MCF 10A (cell line): ENCODE data around the gene RBFOX1. TPM values are rescaled to one million over a fixed set of nuclear protein-coding genes. Genes with fewer than 3 reads are reported as not detected.

Experiments used
- BruUV-seq: library from RNA; stranded (reverse); fragments of 400-500 nt; replicated peaks from 2 replicates; lab custom pipeline; 2021; lab: Mats Ljungman, UMichigan
- CTCF ChIA-PET: fragments of 300-600 bp; sonication (Branson Sonifier 250); formaldehyde crosslinking; extraction: SDS; loops from one replicate; lab custom pipeline; 2021; ENCODE audit warnings: antibody characterized with exemption, inconsistent platforms; lab: Yijun Ruan, JAX
- POLR2A ChIA-PET: fragments of 300-600, 350-650 bp; sonication (Branson Sonifier 250); formaldehyde crosslinking; extraction: SDS; loops from one replicate; lab custom pipeline; 2020; ENCODE audit warnings: antibody characterized with exemption, inconsistent platforms; lab: Yijun Ruan, JAX
- DNase-seq: peaks from one replicate; pipeline ENCODE4 v3.0.0-alpha.2; 2018; ENCODE audit not compliant: unreplicated experiment
- H3K27ac Mint-ChIP-seq: one replicate; pipeline ENCODE4 v1.8.0; 2022; ENCODE audit warnings: mild to moderate bottlenecking, low read depth, mixed read lengths; ENCODE audit not compliant: unreplicated experiment
- H3K27me3 Mint-ChIP-seq: one replicate; pipeline ENCODE4 v1.8.0; 2022; ENCODE audit warnings: mixed read lengths; ENCODE audit not compliant: insufficient read depth, unreplicated experiment
- H3K36me3 Mint-ChIP-seq: one replicate; pipeline ENCODE4 v1.8.0; 2022; ENCODE audit warnings: mild to moderate bottlenecking, moderate library complexity, mixed read lengths; ENCODE audit not compliant: insufficient read depth, unreplicated experiment
- H3K4me1 Mint-ChIP-seq: one replicate; pipeline ENCODE4 v1.8.0; 2022; ENCODE audit warnings: mixed read lengths; ENCODE audit not compliant: insufficient read depth, unreplicated experiment
- H3K4me3 Mint-ChIP-seq: one replicate; pipeline ENCODE4 v1.8.0; 2022; ENCODE audit warnings: mild to moderate bottlenecking, moderate library complexity, mixed read lengths; ENCODE audit not compliant: unreplicated experiment
- H3K9me3 Mint-ChIP-seq: one replicate; pipeline ENCODE4 v1.8.0; 2022; ENCODE audit warnings: mixed read lengths; ENCODE audit not compliant: unreplicated experiment
- CTCF ChIP-seq: fragments of 200-600 bp; IDR thresholded peaks from one replicate; pipeline ENCODE4 v1.8.0; 2022; ENCODE audit warnings: antibody characterized with exemption, mild to moderate bottlenecking; ENCODE audit not compliant: unreplicated experiment
- intact Hi-C: fragments of 100-400 bp; cut with micrococcal nuclease; formaldehyde crosslinking; loops from 2 replicates; pipeline ENCODE4 v1.14.1; 2022
- total RNA-seq: library from RNA; stranded (reverse); gene quantifications from 2 replicates; pipeline ENCODE4 v1.2.3, GENCODE V29; 2022

RBFOX1 gene
- total RNA-seq, 1 experiment from 2014 or later: not detected

DNA sequence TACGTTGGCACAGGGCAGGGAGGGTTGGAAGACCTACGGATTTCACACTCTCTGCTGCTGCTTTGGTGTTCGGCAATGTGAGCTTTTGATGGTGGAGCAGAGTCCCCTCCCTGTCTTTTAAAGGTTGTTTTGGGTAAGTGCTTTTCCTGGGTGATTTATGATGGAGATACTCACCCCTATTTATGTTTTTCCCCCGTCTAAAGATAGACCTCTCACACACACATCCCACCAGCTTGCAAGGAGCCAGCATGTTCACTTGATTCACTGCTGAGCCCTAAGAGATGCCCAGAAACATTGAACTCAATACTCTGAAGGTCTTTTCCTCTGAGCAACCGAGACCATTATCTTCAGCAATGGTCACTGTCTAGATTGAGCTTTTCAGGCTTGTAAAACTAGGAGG lies 8.3 kb downstream of the RBFOX1 start:
- no peak for DNase-seq
- CTCF ChIA-PET: no interaction called here
- Mint-ChIP-seq H3K4me3 (no peak overlapping the region), H3K27me3 (no peaks in the 10 kb centered on the region), H3K4me1 (no peaks in the 10 kb centered on the region), H3K36me3 (no peaks in the 10 kb centered on the region), H3K9me3 (peaks cover 50% of the 10 kb centered on the region), H3K27ac (no peak overlapping the region)
- no TSS peak for BruUV-seq
- no peak for TF ChIP-seq CTCF
- POLR2A ChIA-PET: no interaction called here
- intact Hi-C loops: no loop called here

- no TSS peak for BruUV-seq
- Mint-ChIP-seq H3K36me3 (no peaks in the 10 kb centered on the region), H3K27ac (no peak overlapping the region), H3K4me3 (no peak overlapping the region), H3K27me3 (no peaks in the 10 kb centered on the region), H3K4me1 (no peaks in the 10 kb centered on the region), H3K9me3 (peaks cover 63% of the 10 kb centered on the region)
- TF ChIP-seq CTCF: no peak
- DNase-seq: no peak
- POLR2A ChIA-PET: no interaction called here
- CTCF ChIA-PET: interaction anchor here (0.7 kb wide), 1 partner anchor 9 kb away, joined by 3 read pairs; no protein-coding TSS in a partner anchor
- intact Hi-C loops: no loop called here
Measured at GRCh38 chr16:7342598-7342997, 10.0 kb downstream of the RBFOX1 start.

GRCh38 chr16:7343243-7343642 lies 10.6 kb downstream of the RBFOX1 start:
- Mint-ChIP-seq H3K9me3 (peaks cover 66% of the 10 kb centered on the region), H3K4me3 (no peak overlapping the region), H3K4me1 (no peaks in the 10 kb centered on the region), H3K36me3 (no peaks in the 10 kb centered on the region), H3K27me3 (no peaks in the 10 kb centered on the region), H3K27ac (no peak overlapping the region)
- BruUV-seq: no TSS peak
- POLR2A ChIA-PET: no interaction called here
- CTCF ChIA-PET: interaction anchor here (0.7 kb wide), 1 partner anchor 10 kb away, joined by 3 read pairs; no protein-coding TSS in a partner anchor
- no peak for TF ChIP-seq CTCF
- DNase-seq: no peak
- intact Hi-C loops: no loop called here

DNA sequence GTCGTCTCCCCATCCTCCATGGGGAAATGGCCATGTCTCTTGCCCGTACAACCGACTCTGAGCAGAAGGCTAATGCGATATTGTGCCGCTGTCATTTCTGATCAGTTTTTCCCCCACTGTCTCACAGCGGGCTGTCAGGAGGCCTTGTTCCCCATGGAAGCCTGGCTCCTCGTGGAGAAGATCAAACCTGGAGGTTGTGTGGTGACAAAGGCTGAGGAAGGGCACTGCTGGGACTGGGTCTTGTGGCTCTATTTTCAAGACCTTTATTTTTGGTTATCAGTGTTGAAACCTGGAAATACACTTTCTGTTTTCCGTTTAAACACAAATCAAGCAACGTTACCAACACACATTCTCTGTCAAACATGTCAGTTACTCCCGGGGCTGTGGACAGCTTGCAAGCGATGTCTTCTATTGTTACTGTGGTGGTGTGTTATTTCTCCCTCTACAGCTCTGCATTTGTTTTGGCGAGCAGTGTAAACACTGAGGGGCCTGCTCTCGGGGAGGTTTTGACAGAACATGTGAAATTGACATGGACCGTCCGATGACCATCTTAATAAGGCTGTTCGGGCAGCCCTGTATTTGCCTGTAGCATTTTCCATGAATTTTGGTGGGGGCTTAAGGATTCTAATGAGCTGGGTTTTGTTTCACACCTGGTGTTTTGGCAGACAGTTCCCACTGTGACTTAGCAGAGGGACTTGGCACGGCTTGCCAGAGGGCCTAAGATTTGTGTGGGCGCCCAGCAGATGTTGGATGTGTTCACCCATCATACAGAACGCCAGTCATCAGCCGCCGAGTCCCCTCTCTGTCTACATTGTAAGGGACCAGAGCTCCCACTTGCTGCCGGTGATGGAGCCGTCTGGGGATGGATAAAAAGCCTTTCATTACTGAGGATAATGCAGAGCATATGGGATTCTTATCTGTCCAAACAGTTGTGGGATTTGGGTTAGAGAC lies 12.5 kb downstream of the RBFOX1 start:
- intact Hi-C loops: no loop called here
- TF ChIP-seq CTCF: no peak
- H3K4me1 Mint-ChIP-seq: no peaks in the 10 kb centered on the region
- H3K27ac Mint-ChIP-seq: no peak overlapping the region
- DNase-seq: no peak
- no peaks in the 10 kb centered on the region for H3K27me3 Mint-ChIP-seq
- POLR2A ChIA-PET: no interaction called here
- H3K36me3 Mint-ChIP-seq: no peaks in the 10 kb centered on the region
- H3K4me3 Mint-ChIP-seq: no peak overlapping the region
- BruUV-seq: no TSS peak
- H3K9me3 Mint-ChIP-seq: peaks cover 68% of the 10 kb centered on the region
- CTCF ChIA-PET: no interaction called here
